ENCODE measurements around the gene C18orf54.

GRCh38 chr18:54382076-54382475 lies 24.4 kb downstream of the C18orf54 start:
- TF ChIP-seq CTCF (IDR thresholded peaks at IDR 0.05) (no peak), POLR2A (IDR thresholded peaks at IDR 0.05; ENCODE audit: low read depth) (no peak)

All from esophagus muscularis mucosa (tissue), 3 donors.